SU-DHL-6 (cell line): ENCODE data around the gene MKX.

Source experiments
- CTCF ChIP-seq: fragments of 200-600 bp; sonication (generic); IDR thresholded peaks from one replicate; pipeline ENCODE4 v1.5.1; 2017; ENCODE audit warnings: antibody characterized with exemption, mild to moderate bottlenecking, low read length, moderate library complexity; ENCODE audit not compliant: insufficient read depth, poor library complexity, severe bottlenecking
- EZH2phosphoT487 ChIP-seq: fragments of 200-600 bp; sonication (generic), shearing (Covaris generic); conservative IDR thresholded peaks from 2 replicates; pipeline ENCODE4 v1.6.1; 2018; ENCODE audit warnings: mild to moderate bottlenecking, antibody characterized with exemption, low read length, moderate library complexity, mixed read lengths

GRCh38 chr10:27680691-27681605 is 64.7 kb downstream of the MKX start:
- TF ChIP-seq EZH2phosphoT487, result no peak
- no peak for TF ChIP-seq CTCF
